Stomach (tissue), 4 donors: Measurements from ENCODE around the gene STRIP2.

Experiments
- POLR2A ChIP-seq, 4 donors: fragments of 450-650 bp; IDR thresholded peaks; one replicate each; pipeline ENCODE4 v1.6.1; 2016; ENCODE audit warnings: antibody characterized with exemption in 4 of 4, control low read depth in 2 of 4, mild to moderate bottlenecking in 1 of 4, moderate library complexity in 1 of 4
- POLR2AphosphoS5 ChIP-seq, 3 donors: sonication (generic); formaldehyde crosslinking; IDR thresholded peaks; one replicate each; pipeline ENCODE4 v1.6.1; 2016; ENCODE audit warnings: antibody characterized with exemption in 3 of 3
- TF ChIP-seq, protein P1 (sequence below), 7 experiments: fragments of 450-650 bp in 4 of 7; fragments of 200-600 bp in 3 of 7; sonication (generic) in 3 of 7; IDR thresholded peaks; one replicate each; pipeline ENCODE4 v1.5.1; 2016 to 2019; ENCODE audit warnings: antibody characterized with exemption in 7 of 7, control low read depth in 2 of 7, mild to moderate bottlenecking in 1 of 7

DNA sequence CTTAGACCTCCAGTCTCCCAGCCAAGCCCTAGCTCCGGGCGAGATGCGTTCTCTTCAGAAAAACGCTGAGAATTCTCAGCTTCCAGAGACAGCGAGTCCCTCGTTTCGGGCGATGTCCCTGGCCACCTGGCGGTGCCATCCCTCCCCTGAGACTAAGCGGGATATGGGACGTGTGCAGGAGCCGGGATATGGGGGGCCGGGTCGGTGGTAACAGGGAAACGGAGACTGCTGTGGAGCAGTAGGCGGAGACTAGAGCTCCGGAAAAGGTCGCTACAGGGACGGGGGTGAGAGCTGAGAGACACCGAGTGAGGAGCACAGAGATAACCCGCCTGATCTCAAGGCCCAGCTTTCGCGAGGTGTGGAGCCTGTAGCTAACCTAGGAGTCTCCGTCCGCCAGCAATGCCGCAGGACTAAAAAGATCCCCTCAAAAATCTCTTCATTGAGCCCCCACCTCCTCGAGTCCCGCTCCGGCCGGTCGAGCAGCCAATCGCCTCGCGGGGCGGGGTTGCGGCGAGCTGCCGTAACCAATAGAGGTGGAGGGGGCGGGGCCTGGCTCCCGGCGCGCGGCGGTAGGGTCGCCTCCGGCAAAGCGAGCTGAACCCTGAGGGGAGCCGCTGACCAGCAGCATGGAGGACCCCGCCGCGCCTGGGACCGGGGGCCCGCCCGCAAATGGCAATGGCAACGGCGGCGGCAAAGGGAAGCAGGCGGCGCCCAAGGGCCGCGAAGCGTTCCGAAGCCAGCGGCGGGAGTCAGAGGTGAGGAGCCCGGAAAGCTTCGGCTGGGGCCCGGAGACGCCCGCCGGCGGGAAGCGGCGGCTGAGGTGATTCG lies at the start of gene STRIP2:
- TF ChIP-seq POLR2A (IDR thresholded peaks at IDR 0.05) (no peak), POLR2AphosphoS5 (IDR thresholded peaks at IDR 0.05) (no peak)
- TF ChIP-seq, protein P1, sequence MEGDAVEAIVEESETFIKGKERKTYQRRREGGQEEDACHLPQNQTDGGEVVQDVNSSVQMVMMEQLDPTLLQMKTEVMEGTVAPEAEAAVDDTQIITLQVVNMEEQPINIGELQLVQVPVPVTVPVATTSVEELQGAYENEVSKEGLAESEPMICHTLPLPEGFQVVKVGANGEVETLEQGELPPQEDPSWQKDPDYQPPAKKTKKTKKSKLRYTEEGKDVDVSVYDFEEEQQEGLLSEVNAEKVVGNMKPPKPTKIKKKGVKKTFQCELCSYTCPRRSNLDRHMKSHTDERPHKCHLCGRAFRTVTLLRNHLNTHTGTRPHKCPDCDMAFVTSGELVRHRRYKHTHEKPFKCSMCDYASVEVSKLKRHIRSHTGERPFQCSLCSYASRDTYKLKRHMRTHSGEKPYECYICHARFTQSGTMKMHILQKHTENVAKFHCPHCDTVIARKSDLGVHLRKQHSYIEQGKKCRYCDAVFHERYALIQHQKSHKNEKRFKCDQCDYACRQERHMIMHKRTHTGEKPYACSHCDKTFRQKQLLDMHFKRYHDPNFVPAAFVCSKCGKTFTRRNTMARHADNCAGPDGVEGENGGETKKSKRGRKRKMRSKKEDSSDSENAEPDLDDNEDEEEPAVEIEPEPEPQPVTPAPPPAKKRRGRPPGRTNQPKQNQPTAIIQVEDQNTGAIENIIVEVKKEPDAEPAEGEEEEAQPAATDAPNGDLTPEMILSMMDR (IDR thresholded peaks at IDR 0.05): peak in 1 of 7 experiments; percentile 14
